BE2C (cell line): ENCODE data around the gene EVI2B.

Experiments
- DNase-seq: peaks from one replicate; pipeline ENCODE4 v3.0.0-alpha.2; 2020
- H3K27me3 ChIP-seq: fragments of 250-450 bp; sonication (Bioruptor Pico); 2 replicates; pipeline ENCODE4 v1.5.1; 2020; ENCODE audit warnings: mild to moderate bottlenecking
- H3K36me3 ChIP-seq: fragments of 250-450 bp; sonication (Bioruptor Pico); 2 replicates; pipeline ENCODE4 v1.5.1; 2020; ENCODE audit warnings: mild to moderate bottlenecking
- H3K4me1 ChIP-seq: fragments of 250-450 bp; sonication (Bioruptor Pico); 2 replicates; pipeline ENCODE4 v1.5.1; 2020
- H3K4me3 ChIP-seq: 2 replicates; pipeline ENCODE4 v1.5.1; 2011; ENCODE audit warnings: low read depth, low read length
- H3K9me3 ChIP-seq: fragments of 250-450 bp; sonication (Bioruptor Pico); 2 replicates; pipeline ENCODE4 v1.5.1; 2020
- TF ChIP-seq, protein P1 (sequence below): IDR thresholded peaks from 2 replicates; pipeline ENCODE4 v1.5.1; 2012; ENCODE audit warnings: mild to moderate bottlenecking, low read depth, low read length

EVI2B gene

DNA sequence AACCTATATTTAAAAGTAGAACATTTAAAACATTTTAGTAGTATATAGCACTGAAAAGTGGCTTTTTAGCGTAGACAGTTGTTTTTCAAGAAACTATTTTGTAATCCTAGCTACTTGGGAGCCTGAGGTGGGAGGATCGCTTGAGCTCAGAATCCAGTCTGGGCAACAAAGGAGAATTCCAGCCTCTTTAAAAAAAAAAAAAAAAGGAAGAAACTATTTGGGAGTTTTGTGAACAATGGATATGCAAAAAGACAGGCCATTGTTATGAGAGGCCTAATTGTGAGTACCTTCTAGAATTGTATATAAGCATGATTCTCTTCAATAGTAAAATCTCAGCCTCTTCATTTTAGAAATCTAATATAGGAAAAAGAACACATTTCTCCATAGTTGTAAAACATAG, 34.5 kb downstream of the EVI2B start:
- H3K27me3 ChIP-seq: no peaks in the 10 kb centered on the region
- H3K36me3 ChIP-seq: no peaks in the 10 kb centered on the region
- TF ChIP-seq, protein P1, sequence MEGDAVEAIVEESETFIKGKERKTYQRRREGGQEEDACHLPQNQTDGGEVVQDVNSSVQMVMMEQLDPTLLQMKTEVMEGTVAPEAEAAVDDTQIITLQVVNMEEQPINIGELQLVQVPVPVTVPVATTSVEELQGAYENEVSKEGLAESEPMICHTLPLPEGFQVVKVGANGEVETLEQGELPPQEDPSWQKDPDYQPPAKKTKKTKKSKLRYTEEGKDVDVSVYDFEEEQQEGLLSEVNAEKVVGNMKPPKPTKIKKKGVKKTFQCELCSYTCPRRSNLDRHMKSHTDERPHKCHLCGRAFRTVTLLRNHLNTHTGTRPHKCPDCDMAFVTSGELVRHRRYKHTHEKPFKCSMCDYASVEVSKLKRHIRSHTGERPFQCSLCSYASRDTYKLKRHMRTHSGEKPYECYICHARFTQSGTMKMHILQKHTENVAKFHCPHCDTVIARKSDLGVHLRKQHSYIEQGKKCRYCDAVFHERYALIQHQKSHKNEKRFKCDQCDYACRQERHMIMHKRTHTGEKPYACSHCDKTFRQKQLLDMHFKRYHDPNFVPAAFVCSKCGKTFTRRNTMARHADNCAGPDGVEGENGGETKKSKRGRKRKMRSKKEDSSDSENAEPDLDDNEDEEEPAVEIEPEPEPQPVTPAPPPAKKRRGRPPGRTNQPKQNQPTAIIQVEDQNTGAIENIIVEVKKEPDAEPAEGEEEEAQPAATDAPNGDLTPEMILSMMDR: no peak
- DNase-seq: no peak
- H3K4me3 ChIP-seq: no peak overlapping the region
- H3K4me1 ChIP-seq: no peaks in the 10 kb centered on the region
- H3K9me3 ChIP-seq: no peaks in the 10 kb centered on the region

- no peak for DNase-seq
- no peaks in the 10 kb centered on the region for H3K36me3 ChIP-seq
- no peaks in the 10 kb centered on the region for H3K9me3 ChIP-seq
- TF ChIP-seq, protein P1: no peak
- H3K4me1 ChIP-seq: no peaks in the 10 kb centered on the region
- H3K27me3 ChIP-seq: no peaks in the 10 kb centered on the region
- no peak overlapping the region for H3K4me3 ChIP-seq
Observed at GRCh38 chr17:31275116-31275515, 38.7 kb downstream of the EVI2B start.

DNA sequence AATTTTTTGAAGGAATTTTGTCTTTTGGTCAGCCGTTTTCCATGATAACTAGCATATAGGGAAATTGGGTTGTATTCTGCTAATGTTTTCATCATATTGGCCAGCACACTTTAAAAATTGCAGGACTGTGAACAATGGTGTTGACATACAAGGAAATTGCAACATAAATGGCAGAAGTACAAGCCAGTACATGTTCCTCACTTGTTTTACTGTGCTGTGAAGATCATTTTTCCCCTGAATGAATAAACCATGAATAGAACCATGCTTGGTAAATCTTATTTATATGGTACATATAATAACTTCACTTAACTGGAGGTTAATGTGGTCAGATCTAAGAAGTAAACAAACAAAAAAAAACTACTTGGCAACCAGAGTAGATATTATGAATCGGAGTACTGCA, 39.6 kb downstream of the EVI2B start:
- TF ChIP-seq, protein P1: no peak
- no peak for DNase-seq

DNA sequence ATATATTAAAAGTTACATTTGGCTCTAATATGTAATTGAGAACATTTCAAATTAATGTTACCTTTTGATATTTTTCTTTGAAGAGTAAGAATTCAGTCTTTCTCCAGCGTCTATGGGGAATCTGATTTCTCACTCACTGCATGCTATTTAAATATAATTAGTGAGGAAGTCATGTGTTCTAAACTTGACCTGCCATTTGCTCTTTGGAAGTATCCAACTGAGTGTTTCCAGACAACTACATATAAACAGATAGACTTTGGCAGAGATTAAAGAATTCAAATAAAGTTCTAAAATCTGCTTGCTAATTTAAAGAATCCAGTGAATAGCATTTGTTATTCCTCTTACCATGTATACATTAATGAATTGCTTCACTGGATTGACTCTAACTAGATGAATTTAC, 40.3 kb downstream of the EVI2B start:
- H3K9me3 ChIP-seq: no peaks in the 10 kb centered on the region
- H3K4me1 ChIP-seq: no peaks in the 10 kb centered on the region
- H3K4me3 ChIP-seq: no peak overlapping the region
- no peaks in the 10 kb centered on the region for H3K27me3 ChIP-seq
- no peaks in the 10 kb centered on the region for H3K36me3 ChIP-seq
- no peak for DNase-seq
- TF ChIP-seq, protein P1: no peak

More for the DNA sequence above, 39.6 kb downstream of the EVI2B start:
- Histone ChIP-seq H3K4me3 (no peak overlapping the region), H3K27me3 (no peaks in the 10 kb centered on the region), H3K36me3 (no peaks in the 10 kb centered on the region), H3K9me3 (no peaks in the 10 kb centered on the region), H3K4me1 (no peaks in the 10 kb centered on the region)

GRCh38 chr17:31272803-31273202, 41.1 kb downstream of the EVI2B start:
- H3K9me3 ChIP-seq: no peaks in the 10 kb centered on the region
- no peaks in the 10 kb centered on the region for H3K4me1 ChIP-seq
- H3K36me3 ChIP-seq: no peaks in the 10 kb centered on the region
- TF ChIP-seq, protein P1: no peak
- no peaks in the 10 kb centered on the region for H3K27me3 ChIP-seq
- DNase-seq: no peak
- no peak overlapping the region for H3K4me3 ChIP-seq

- H3K27me3 ChIP-seq: no peaks in the 10 kb centered on the region
- no peak for DNase-seq
- no peaks in the 10 kb centered on the region for H3K9me3 ChIP-seq
- TF ChIP-seq, protein P1: no peak
- H3K4me1 ChIP-seq: no peaks in the 10 kb centered on the region
- H3K36me3 ChIP-seq: no peaks in the 10 kb centered on the region
- H3K4me3 ChIP-seq: no peak overlapping the region
Observed at GRCh38 chr17:31272236-31272635, 41.6 kb downstream of the EVI2B start.
